ENCODE results near the gene ME1. TPM values are rescaled to one million over a fixed set of nuclear protein-coding genes. Genes with fewer than 3 reads are reported as not detected.

The ME1 gene
- total RNA-seq, 1 donor, result 17.0 TPM

GRCh38 chr6:83381949-83382348 lies 48.9 kb downstream of the ME1 start:
- H3K4me3 ChIP-seq (ENCODE audit: low read depth, low read length), result no peak overlapping the region
- no peak for TF ChIP-seq CTCF (IDR thresholded peaks at IDR 0.05; ENCODE audit: insufficient read depth, low read length)
- DNase-seq (ENCODE audit: low read depth), result no peak

GRCh38 chr6:83378621-83379388 lies 52.0 kb downstream of the ME1 start:
- DNase-seq (ENCODE audit: low read depth), result peak; percentile 61
- TF ChIP-seq CTCF (IDR thresholded peaks at IDR 0.05; ENCODE audit: insufficient read depth, low read length), result no peak
- H3K4me3 ChIP-seq (ENCODE audit: low read depth, low read length), result no peak overlapping the region

- no peak for TF ChIP-seq CTCF (IDR thresholded peaks at IDR 0.05; ENCODE audit: insufficient read depth, low read length)
- DNase-seq (ENCODE audit: low read depth), result peak; percentile 84
- H3K4me3 ChIP-seq (ENCODE audit: low read depth, low read length), result no peak overlapping the region
Observed at GRCh38 chr6:83371423-83371822, 59.4 kb downstream of the ME1 start.

GRCh38 chr6:83370567-83370966 lies 60.3 kb downstream of the ME1 start:
- no peak overlapping the region for H3K4me3 ChIP-seq (ENCODE audit: low read depth, low read length)
- DNase-seq (ENCODE audit: low read depth), result no peak
- no peak for TF ChIP-seq CTCF (IDR thresholded peaks at IDR 0.05; ENCODE audit: insufficient read depth, low read length)

DNA sequence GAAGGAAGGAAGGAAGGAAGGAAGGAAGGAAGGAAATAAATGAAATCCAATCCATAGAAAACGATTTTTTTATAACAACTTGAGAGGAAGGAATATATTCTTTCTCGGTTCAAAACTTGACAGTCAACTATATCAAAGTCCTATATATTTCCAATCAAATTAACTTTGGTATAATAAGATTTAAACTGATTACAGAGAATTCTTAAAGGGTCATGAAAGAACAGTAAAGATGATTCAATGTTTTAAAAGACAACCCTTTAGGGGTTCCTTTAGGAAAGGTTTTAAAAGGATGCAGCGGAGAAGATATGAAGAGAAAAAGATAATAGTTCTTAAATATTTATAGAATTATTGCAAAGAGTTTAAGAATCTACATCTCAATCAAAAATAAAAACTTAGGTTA lies 61.2 kb downstream of the ME1 start:
- H3K4me3 ChIP-seq (ENCODE audit: low read depth, low read length), result no peak overlapping the region
- TF ChIP-seq CTCF (IDR thresholded peaks at IDR 0.05; ENCODE audit: insufficient read depth, low read length), result no peak
- DNase-seq (ENCODE audit: low read depth), result no peak

DNA sequence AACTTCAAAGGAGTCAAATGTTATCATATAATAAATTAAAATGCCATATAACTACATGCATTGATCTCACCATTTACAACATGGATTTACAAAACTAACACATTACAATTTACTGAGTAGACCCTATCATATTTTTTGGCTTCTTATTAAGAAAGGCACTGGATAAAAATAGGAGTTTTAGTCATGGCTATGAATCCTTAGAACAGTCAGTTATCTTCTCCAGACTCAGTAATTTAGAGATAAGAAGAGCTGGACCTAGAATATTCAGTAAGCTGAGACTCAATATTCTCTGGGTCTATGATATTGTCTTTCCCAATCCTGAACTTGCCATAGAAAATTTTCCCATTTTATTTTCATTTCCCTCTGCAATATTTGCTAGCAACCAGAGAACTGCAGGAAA lies 62.3 kb downstream of the ME1 start:
- no peak overlapping the region for H3K4me3 ChIP-seq (ENCODE audit: low read depth, low read length)
- TF ChIP-seq CTCF (IDR thresholded peaks at IDR 0.05; ENCODE audit: insufficient read depth, low read length), result no peak
- DNase-seq (ENCODE audit: low read depth), result peak; percentile 53

DNA sequence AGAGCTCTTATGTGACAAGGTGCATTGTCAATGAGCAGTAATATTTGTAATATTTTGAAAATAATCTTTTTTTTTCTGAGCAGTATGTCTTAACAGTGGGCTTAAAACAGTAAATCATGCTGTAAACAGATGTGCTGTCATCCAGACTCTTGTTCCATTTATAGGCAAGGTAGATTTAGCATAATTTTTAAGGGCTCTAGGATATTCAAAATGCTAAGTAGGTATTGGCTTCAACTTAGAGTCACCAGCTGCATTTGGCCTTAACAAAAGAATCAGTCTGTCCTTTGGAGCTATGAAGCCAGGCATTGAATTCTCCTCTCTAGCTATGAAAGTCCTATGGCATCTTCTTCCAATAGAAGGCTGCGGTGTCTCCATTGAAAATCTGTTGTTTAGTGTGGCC lies 63.7 kb downstream of the ME1 start:
- no peak for DNase-seq (ENCODE audit: low read depth)
- H3K4me3 ChIP-seq (ENCODE audit: low read depth, low read length), result no peak overlapping the region
- TF ChIP-seq CTCF (IDR thresholded peaks at IDR 0.05; ENCODE audit: insufficient read depth, low read length), result no peak

Data from fibroblast of the aortic adventitia (primary cell).